HL-60/S4 treated with retinoic acid at 250 ng/mL for 4 days and 3 days (cell line): ENCODE results near the gene FBXL7.

ENCODE experiments used
- in situ Hi-C: fragments of 300-500 bp; cut with MboI; formaldehyde crosslinking; loops from 2 replicates; pipeline ENCODE4 v1.7.0; 2022; ENCODE audit warnings: low sequenced_read_pairs

The FBXL7 gene

DNA sequence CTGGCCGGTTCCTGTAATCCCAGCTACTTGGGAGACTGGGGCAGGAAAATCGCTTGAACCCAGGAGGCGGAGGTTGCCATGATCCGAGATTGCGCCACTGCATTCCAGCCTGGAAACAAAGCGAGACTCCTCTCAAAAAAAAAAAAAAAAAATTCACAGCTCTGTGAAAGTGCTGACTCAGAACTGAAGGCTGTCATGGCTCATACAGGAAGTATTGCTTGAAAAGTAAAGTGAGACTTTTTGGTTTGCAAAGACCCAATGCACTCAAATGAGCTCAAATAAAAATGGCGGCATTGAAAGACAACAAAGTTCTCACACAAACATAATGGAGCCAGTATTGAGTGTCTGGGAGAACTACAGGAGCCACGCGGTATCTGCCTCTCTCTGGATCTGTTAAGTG is 202.1 kb downstream of the FBXL7 start:
- in situ Hi-C loops = no loop called here

DNA sequence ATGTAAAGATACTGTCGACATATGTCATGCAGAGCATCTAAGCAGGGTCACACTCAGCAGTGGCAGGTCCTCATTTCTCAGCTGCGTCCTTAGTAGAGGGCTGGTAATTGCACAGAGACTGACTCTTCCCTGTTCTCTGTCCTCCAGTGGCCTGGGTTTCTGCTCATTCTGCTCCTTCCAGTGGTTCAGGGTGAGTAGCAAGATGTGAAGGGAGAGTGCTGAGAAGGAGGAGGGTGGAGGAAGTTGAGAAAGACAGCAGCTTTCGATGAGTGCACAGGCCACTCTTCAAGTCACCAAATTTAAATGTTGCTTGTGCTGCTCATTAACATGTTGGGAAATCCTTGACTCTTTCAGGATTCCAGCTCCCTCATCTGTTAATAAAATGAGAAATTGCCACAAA is 203.9 kb downstream of the FBXL7 start:
- in situ Hi-C loops = no loop called here

DNA sequence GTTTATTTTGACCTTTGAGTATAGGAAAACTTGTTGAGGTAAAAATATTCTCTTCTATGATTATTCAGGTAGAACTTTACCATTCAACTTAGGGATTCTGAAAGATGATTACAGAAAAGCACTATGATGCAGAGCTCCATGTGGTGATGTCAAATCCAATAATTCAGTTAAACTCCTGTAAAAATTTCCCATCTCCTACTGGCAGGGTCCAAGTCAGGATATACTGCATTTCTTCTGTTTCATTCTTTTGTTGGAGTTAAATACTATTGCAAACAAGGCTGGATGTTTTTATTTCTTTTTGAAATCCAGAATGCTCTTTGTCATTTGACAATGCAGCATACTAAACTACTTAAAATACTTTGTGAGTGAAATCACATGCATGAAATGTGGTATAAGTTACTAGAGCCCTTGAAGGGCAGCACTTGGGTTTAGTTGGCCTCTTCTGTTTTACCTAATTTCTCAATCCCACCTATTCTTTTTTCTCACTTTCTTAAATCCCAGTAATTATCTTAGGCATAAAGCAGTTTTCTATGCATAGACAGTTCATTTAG is 204.5 kb downstream of the FBXL7 start:
- in situ Hi-C loops = no loop called here

DNA sequence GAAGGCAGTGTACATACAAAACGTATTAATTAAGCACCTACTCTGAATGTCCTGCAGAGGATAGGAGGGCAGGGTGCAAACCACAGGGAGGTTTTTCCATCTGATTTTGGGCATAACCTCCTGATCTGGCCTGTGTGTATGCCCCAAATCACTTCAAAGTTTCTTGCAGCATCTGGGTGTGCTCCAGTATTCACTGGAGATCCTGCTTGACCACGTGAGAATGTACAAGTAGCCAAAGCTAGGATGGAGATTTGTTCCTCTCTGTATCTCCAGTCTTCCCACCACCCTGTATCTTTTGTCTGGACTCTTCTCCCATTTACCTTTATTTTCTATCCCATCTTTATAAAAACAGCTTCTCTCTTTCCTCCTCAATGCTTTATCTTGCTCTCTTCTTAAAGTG is 207.7 kb downstream of the FBXL7 start:
- in situ Hi-C loops = no loop called here

DNA sequence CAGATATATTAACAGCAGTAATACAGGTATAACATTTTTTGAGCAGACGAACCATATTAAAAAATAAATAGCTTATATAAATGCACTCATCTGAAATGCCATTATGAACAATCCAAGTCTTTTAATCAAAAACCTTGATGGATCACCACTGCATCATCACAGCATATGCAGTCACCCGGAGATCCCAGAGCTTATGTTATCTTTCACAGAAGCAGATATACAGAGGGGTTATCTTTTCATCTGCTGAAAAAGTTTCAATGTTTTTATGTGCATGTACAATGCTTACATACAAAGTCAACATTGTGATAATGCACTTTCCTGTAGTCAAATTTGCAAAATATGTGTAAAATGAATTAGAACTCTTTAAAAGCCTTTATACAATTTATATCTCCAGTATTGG is 211.9 kb downstream of the FBXL7 start:
- in situ Hi-C loops = no loop called here

DNA sequence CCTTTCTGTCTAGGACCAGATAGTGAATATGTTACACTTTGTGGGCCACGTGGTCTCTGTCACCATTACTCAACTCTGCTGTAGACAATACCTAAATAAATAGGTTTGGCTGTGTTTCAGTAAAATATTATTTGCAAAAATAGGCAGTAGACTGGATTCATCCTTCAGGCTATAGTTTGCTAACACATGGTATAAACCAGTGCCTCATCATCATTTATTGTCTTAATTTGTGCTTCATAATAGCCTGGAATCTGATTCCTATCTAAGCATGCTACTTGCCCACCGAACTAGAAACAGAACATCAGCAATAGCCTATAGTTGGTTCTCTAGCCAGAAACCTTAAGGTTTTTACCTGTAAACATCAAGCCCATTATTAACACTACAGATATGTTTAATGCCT is 215.6 kb downstream of the FBXL7 start:
- in situ Hi-C loops = no loop called here

DNA sequence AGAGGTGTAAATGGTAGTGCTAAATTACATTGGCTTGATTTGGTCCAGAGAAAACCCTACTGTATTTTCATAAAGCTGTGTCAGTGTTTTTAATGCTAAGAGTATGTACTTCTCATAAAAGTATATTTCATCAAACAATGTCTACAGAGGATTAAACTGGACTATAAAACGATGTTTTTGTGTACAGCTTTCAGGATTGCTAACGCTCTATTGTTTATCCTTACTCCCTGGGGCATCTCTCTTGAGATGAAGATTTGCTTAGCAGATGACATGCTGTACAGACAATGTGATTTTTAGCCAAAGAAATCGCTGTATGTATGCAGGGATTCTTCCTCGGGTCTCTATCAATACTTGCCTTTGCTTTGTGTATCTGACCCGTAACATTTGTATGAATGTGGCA is 216.0 kb downstream of the FBXL7 start:
- in situ Hi-C loops = no loop called here

- in situ Hi-C loops = no loop called here
These were observed 217.0 kb downstream of the FBXL7 start for GRCh38 chr5:15717001-15717400.

DNA sequence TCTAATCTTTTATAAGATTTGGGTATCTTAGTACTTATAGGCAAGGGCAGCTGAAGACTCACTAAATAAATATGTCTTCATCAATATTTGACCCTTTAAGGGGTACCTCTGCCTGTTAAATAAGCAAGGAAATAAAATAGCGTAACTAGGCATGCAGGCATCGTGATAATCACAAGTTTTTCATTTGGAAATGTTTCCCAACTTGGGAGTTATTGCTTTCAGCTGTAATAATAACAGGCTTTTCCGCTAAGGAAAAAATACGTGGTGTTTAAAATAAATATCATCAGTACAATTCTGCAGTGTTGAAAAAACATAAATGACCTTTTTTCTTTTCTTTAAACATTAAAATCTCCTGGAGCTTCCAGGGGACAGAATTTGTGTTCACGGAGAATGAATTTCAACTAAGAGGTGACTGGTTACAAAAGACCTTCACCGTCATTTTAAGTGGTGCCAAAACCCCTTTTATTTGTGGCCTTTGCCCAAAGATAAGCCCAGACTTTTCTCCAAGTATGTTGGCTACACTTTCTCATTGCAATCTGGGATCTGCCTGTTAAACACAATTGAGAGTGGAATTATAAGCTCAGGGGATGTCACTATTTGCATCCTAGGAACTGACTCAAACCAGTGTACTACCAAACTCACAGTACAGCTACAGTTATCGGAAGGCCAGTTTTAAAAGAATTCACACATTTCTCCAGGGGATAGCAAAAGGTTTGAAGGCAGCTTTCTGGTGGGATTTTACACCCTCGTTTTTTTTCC is 218.6 kb downstream of the FBXL7 start:
- in situ Hi-C loops = no loop called here

GRCh38 chr5:15719784-15720183 is 219.8 kb downstream of the FBXL7 start:
- in situ Hi-C loops = no loop called here

DNA sequence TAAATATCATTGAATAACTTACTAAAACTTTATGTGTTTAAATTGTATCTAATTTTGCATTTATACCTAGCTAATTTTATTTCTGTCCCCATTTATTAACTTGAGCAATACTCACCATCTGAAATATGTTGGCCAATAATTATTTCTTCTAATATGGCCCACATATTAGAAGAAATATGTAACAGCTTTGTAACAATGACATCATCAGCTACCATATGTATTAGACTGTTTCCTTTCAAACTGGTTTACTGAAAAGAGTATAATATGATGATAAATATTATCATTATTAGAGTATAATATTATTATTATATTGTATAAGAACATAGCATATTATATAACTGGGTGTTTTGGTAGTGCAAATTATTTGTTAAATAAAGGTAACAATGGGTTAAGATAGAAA is 220.5 kb downstream of the FBXL7 start:
- in situ Hi-C loops = no loop called here

DNA sequence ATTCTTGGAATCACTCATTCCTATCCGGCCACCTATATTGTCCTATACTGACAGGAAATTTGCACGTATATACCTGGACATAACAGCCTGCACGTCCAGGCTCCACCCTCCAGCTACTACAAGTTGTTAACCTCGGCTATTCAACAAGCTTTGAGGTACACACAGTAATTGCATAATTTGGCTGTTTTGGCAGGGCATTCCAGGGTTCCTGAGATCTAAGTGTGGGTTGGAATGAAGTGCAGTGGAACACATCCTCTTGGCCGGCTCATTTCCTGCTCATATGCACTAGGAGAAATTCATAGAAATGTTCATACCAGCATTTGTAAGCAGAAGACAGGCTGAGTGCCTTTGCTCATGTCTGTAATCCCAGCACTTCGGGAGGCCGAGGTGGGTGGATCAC is 222.3 kb downstream of the FBXL7 start:
- in situ Hi-C loops = no loop called here

DNA sequence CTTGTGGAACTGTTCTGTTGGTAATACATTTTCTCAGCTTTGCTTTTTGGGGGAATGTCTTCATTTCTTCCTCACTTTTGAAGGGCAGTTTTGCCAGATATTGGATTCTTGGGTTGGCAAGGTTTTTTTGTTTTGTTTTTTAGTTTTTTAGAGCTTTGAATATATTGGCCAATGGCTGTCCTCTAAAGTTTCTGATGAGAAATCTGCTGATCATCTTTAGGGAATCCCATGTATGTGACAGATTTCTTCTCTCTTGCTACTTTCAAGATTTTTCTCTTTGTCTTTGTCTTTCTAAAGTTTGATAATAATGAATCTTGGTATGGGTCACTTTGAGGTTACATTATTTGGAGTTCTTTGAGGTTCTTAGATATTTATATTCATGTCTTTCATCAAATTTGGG is 227.4 kb downstream of the FBXL7 start:
- in situ Hi-C loops = no loop called here

- in situ Hi-C loops = no loop called here
These were observed 228.8 kb downstream of the FBXL7 start for GRCh38 chr5:15728811-15729210.

DNA sequence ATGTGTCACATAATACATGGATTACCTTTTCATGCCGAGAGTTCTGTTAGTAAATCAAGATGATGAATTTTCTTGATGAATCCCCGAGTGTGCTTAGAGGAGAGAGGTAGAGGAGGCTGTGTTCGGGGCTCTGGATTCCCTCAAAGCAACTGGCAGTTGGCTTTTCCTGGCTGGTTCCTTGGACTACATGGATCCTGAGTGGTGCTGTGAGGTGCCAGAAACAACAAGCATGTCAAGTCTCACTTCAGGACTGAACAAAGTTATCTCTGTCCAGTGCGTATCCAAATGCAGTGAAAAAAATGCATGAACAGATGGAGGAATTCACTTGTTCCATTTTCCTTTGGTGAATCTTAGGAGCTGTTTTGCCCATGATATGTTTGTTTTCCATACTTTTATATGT is 231.7 kb downstream of the FBXL7 start:
- in situ Hi-C loops = no loop called here

- in situ Hi-C loops = no loop called here
These were observed 234.1 kb downstream of the FBXL7 start for GRCh38 chr5:15734058-15734457.

GRCh38 chr5:15737036-15737821 is 237.2 kb downstream of the FBXL7 start:
- in situ Hi-C loops = no loop called here

GRCh38 chr5:15737871-15738664 is 238.1 kb downstream of the FBXL7 start:
- in situ Hi-C loops = no loop called here

DNA sequence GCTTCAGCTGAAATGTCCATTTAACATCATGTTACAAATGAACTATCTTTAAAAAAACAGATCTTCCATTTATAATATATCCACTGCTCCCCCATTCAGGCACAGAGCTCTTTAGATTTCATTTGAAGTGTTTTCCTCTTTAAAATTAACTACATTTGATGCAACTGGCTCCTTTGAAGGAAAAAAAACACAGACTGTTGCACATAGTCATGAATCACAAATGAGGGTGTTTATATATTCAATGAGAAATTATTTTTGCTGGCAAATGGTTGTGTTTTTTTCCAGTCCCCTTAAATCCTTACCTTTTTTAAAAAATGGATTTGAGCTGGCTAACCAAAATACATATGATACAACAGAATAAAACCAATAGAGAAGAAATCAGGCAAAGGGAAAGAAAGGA is 240.4 kb downstream of the FBXL7 start:
- in situ Hi-C loops = no loop called here

GRCh38 chr5:15741591-15741990 is 241.6 kb downstream of the FBXL7 start:
- in situ Hi-C loops = no loop called here

GRCh38 chr5:15746833-15747232 is 246.9 kb downstream of the FBXL7 start:
- in situ Hi-C loops = no loop called here
